Muscle of leg (tissue), 11 donors: ENCODE data around the gene MEAK7. TPM values are rescaled to one million over a fixed set of nuclear protein-coding genes. Genes with fewer than 3 reads are reported as not detected.
"Not testable (repeated sequence)": the region's sequence is repeated elsewhere in the genome, so short reads cannot be mapped to it uniquely, and the experiment has no call there.

Experiments
- DNase-seq: peaks from one replicate; pipeline ENCODE4 v3.0.0; 2013
- H3K27ac ChIP-seq: one replicate; pipeline ENCODE4 v1.5.1; 2013; ENCODE audit warnings: mild to moderate bottlenecking, low read length, control low read depth
- H3K27me3 ChIP-seq: one replicate; pipeline ENCODE4 v1.6.1; 2013; ENCODE audit warnings: low read length; ENCODE audit not compliant: control insufficient read depth, insufficient read depth
- H3K36me3 ChIP-seq: one replicate; pipeline ENCODE4 v1.6.1; 2013; ENCODE audit warnings: low read length; ENCODE audit not compliant: control insufficient read depth, insufficient read depth
- H3K4me1 ChIP-seq: one replicate; pipeline ENCODE4 v1.6.1; 2013; ENCODE audit warnings: low read length; ENCODE audit not compliant: control insufficient read depth, insufficient read depth
- H3K4me3 ChIP-seq: one replicate; pipeline ENCODE4 v1.5.1; 2013; ENCODE audit warnings: low read length, control low read depth
- H3K9me3 ChIP-seq: replicated peaks from 2 replicates; pipeline ENCODE4 v1.6.1; 2013; ENCODE audit warnings: low read depth, low read length; ENCODE audit not compliant: control insufficient read depth
- WGBS: methylation state at CpG from one replicate; pipeline ENCODE4 v1.1.5; 2013; ENCODE audit warnings: missing lambda C conversion rate; ENCODE audit not compliant: insufficient coverage; 5-methylcytosine and 5-hydroxymethylcytosine counted together
- polyA plus RNA-seq, 8 donors: library from polyadenylated mRNA; unstranded; fragments of 120-200 nt; gene quantifications; one replicate each; pipeline versions ENCODE4 v1.2.1 to v1.2.3, GENCODE V29; 2013; ENCODE audit warnings: inconsistent platforms in 1 of 8, low replicate concordance in 1 of 8; ENCODE audit not compliant: insufficient read length in 8 of 8, insufficient read depth in 1 of 8
- total RNA-seq: library from RNA; stranded (reverse); fragments of 120-200 nt; gene quantifications from one replicate; pipeline ENCODE4 v1.2.4, GENCODE V29; 2013

MEAK7 gene
- total and polyA plus RNA-seq, 9 donors = 7.9 to 13.2 (median 9.3) TPM

- H3K4me3 ChIP-seq, H3K27ac ChIP-seq, H3K36me3 ChIP-seq, H3K9me3 ChIP-seq, DNase-seq: not testable (repeated sequence)
- WGBS = 70% methylated on average over 11 of the region's 21 CpGs
- Histone ChIP-seq H3K4me1 (peaks cover 28% of the 10 kb centered on the region), H3K27me3 (peaks cover 10% of the 10 kb centered on the region)
Measured at GRCh38 chr16:84524941-84525581, 20.6 kb upstream of the MEAK7 start.

- H3K27ac ChIP-seq = no peak overlapping the region
- no peaks in the 10 kb centered on the region for H3K36me3 ChIP-seq
- H3K27me3 ChIP-seq = peaks cover 16% of the 10 kb centered on the region
- DNase-seq = no peak
- H3K9me3 ChIP-seq = peaks cover under 1% of the 10 kb centered on the region
- WGBS = 80% methylated on average over 10 of the region's 14 CpGs
- H3K4me1 ChIP-seq = peaks cover 28% of the 10 kb centered on the region
- no peak overlapping the region for H3K4me3 ChIP-seq
Measured at GRCh38 chr16:84524346-84524920, 20.0 kb upstream of the MEAK7 start.

- Histone ChIP-seq H3K9me3 (no peaks in the 10 kb centered on the region), H3K36me3 (no peaks in the 10 kb centered on the region), H3K4me3 (no peak overlapping the region), H3K27ac (no peak overlapping the region), H3K4me1 (peaks cover 10% of the 10 kb centered on the region), H3K27me3 (peaks cover 22% of the 10 kb centered on the region)
- DNase-seq = no peak
- WGBS = 35% methylated on average over 3 of the region's 4 CpGs
Measured at GRCh38 chr16:84521497-84521770, 17.0 kb upstream of the MEAK7 start.

- WGBS = 44% methylated on average over 11 of the region's 17 CpGs
Measured at GRCh38 chr16:84520725-84521496, 16.5 kb upstream of the MEAK7 start.

GRCh38 chr16:84519855-84520254 is 15.4 kb upstream of the MEAK7 start:
- Histone ChIP-seq H3K27me3 (peaks cover 22% of the 10 kb centered on the region), H3K4me3 (no peak overlapping the region), H3K4me1 (peaks cover 8% of the 10 kb centered on the region), H3K36me3 (no peaks in the 10 kb centered on the region), H3K27ac (no peak overlapping the region), H3K9me3 (no peaks in the 10 kb centered on the region)
- 25% methylated on average over 10 of the region's 11 CpGs for WGBS
- no peak for DNase-seq

More at GRCh38 chr16:84520725-84521496, 16.5 kb upstream of the MEAK7 start:
- Histone ChIP-seq H3K4me3 (no peak overlapping the region), H3K9me3 (no peaks in the 10 kb centered on the region), H3K27ac (no peak overlapping the region), H3K4me1 (peaks cover 8% of the 10 kb centered on the region), H3K36me3 (no peaks in the 10 kb centered on the region), H3K27me3 (peaks cover 22% of the 10 kb centered on the region)
- DNase-seq = peak; percentile 29

GRCh38 chr16:84518804-84519341 is 14.4 kb upstream of the MEAK7 start:
- Histone ChIP-seq H3K4me1 (peaks cover 8% of the 10 kb centered on the region), H3K9me3 (no peaks in the 10 kb centered on the region), H3K4me3 (no peak overlapping the region), H3K36me3 (no peaks in the 10 kb centered on the region), H3K27ac (no peak overlapping the region), H3K27me3 (peaks cover 22% of the 10 kb centered on the region)
- 91% methylated on average over 13 of the region's 17 CpGs for WGBS
- no peak for DNase-seq

- WGBS = no CpG with 5 or more reads among the region's 3 CpGs
- H3K4me1 ChIP-seq, H3K27ac ChIP-seq, H3K9me3 ChIP-seq, DNase-seq, H3K36me3 ChIP-seq, H3K4me3 ChIP-seq: not testable (repeated sequence)
- H3K27me3 ChIP-seq = peaks cover 22% of the 10 kb centered on the region
Measured at GRCh38 chr16:84518220-84518619, 13.8 kb upstream of the MEAK7 start.

- Histone ChIP-seq H3K27ac (no peak overlapping the region), H3K27me3 (peaks cover 20% of the 10 kb centered on the region), H3K36me3 (no peaks in the 10 kb centered on the region), H3K9me3 (no peaks in the 10 kb centered on the region), H3K4me1 (peaks cover 8% of the 10 kb centered on the region), H3K4me3 (no peak overlapping the region)
- WGBS = 78% methylated on average over 12 of the region's 12 CpGs
- no peak for DNase-seq
Measured at GRCh38 chr16:84517366-84517765, 12.9 kb upstream of the MEAK7 start.

GRCh38 chr16:84514874-84515835 is 10.7 kb upstream of the MEAK7 start:
- WGBS = 67% methylated on average over 16 of the region's 26 CpGs
- Histone ChIP-seq H3K27ac (no peak overlapping the region), H3K9me3 (no peaks in the 10 kb centered on the region), H3K36me3 (no peaks in the 10 kb centered on the region), H3K4me1 (peaks cover 6% of the 10 kb centered on the region), H3K27me3 (peaks cover 12% of the 10 kb centered on the region), H3K4me3 (no peak overlapping the region)
- DNase-seq = no peak
